SJSA1 (cell line): Measurements from ENCODE around the gene FASN. TPM values are rescaled to one million over a fixed set of nuclear protein-coding genes. Genes with fewer than 3 reads are reported as not detected.
A peak's percentile ranks its signal among the peaks of the same experiment; 100 is the strongest.
"Not testable (repeated sequence)": the region's sequence is repeated elsewhere in the genome, so short reads cannot be mapped to it uniquely, and the experiment has no call there.

Experiments
- DNase-seq, 2 experiments: peaks; one replicate each; pipeline ENCODE4 v3.0.0-alpha.2; 2015 to 2020; ENCODE audit warnings: low spot score in 2 of 2, low read depth in 1 of 2
- H3K27ac ChIP-seq: fragments of 250-450 bp; sonication (Bioruptor Pico); 2 replicates; pipeline ENCODE4 v1.5.1; 2020; ENCODE audit warnings: mild to moderate bottlenecking, moderate library complexity
- H3K27me3 ChIP-seq: fragments of 250-450 bp; sonication (Bioruptor Pico); replicated peaks from 2 replicates; pipeline ENCODE4 v1.5.1; 2020; ENCODE audit warnings: mild to moderate bottlenecking, moderate library complexity
- H3K36me3 ChIP-seq: fragments of 250-450 bp; sonication (Bioruptor Pico); 2 replicates; pipeline ENCODE4 v1.5.1; 2020; ENCODE audit warnings: mild to moderate bottlenecking
- H3K4me1 ChIP-seq: fragments of 250-450 bp; sonication (Bioruptor Pico); replicated peaks from 2 replicates; pipeline ENCODE4 v1.6.1; 2021; ENCODE audit warnings: mild to moderate bottlenecking
- H3K4me3 ChIP-seq: fragments of 250-450 bp; sonication (Bioruptor Pico); 2 replicates; pipeline ENCODE4 v1.5.1; 2020; ENCODE audit warnings: mild to moderate bottlenecking
- H3K9me3 ChIP-seq: fragments of 250-450 bp; sonication (Bioruptor Pico); replicated peaks from 2 replicates; pipeline ENCODE4 v1.5.1; 2020; ENCODE audit warnings: mild to moderate bottlenecking
- total RNA-seq: library from RNA; depleted of rRNA; stranded (reverse); fragments of >200 nt; shearing (Covaris generic); gene quantifications from 2 replicates; pipeline ENCODE4 v1.2.3, GENCODE V29; 2014; rRNA removed

The FASN gene
- 54.6 and 77.6 TPM in 2 replicates for total RNA-seq

- Histone ChIP-seq H3K36me3 (peaks cover 51% of the 10 kb centered on the region), H3K27ac (peak within 1 kb of the TSS; percentile 97), H3K4me3 (peak within 1 kb of the TSS; percentile 99), H3K27me3 (no peaks in the 10 kb centered on the region), H3K4me1 (peaks cover 45% of the 10 kb centered on the region), H3K9me3 (peaks cover 13% of the 10 kb centered on the region)
- DNase-seq, result peak; percentile 97 to 98
Observed at GRCh38 chr17:82098169-82098938, at the start of gene FASN. TSS of gene FASN (minus strand) at chr17:82098236. CDS start at chr17:82096445, 1,791 bp downstream.

- Histone ChIP-seq H3K4me3 (no peak overlapping the region), H3K27ac (no peak overlapping the region), H3K27me3 (no peaks in the 10 kb centered on the region), H3K4me1 (no peaks in the 10 kb centered on the region), H3K36me3 (0 out of 2 replicates have a peak, but pooled peaks cover 3% of the 10 kb centered on the region), H3K9me3 (no peaks in the 10 kb centered on the region)
- no peak for DNase-seq
Observed at GRCh38 chr17:82146663-82147654, 48.9 kb upstream of the FASN start.

GRCh38 chr17:82145550-82146155 is 47.6 kb upstream of the FASN start:
- Histone ChIP-seq H3K27ac (no peak overlapping the region), H3K9me3 (no peaks in the 10 kb centered on the region), H3K27me3 (no peaks in the 10 kb centered on the region), H3K4me3 (no peak overlapping the region), H3K36me3 (0 out of 2 replicates have a peak, but pooled peaks cover 3% of the 10 kb centered on the region), H3K4me1 (no peaks in the 10 kb centered on the region)
- no peak for DNase-seq

- Histone ChIP-seq H3K4me1 (no peaks in the 10 kb centered on the region), H3K9me3 (no peaks in the 10 kb centered on the region), H3K27me3 (no peaks in the 10 kb centered on the region), H3K4me3 (no peak overlapping the region), H3K36me3 (no peaks in the 10 kb centered on the region), H3K27ac (no peak overlapping the region)
- DNase-seq, result no peak
Observed at GRCh38 chr17:82143333-82143732, 45.3 kb upstream of the FASN start.

- H3K27ac ChIP-seq, DNase-seq, H3K36me3 ChIP-seq, H3K27me3 ChIP-seq, H3K4me1 ChIP-seq, H3K9me3 ChIP-seq, H3K4me3 ChIP-seq: not testable (repeated sequence)
Observed at GRCh38 chr17:82139961-82140360, 41.9 kb upstream of the FASN start.

GRCh38 chr17:82138511-82138992 is 40.5 kb upstream of the FASN start:
- Histone ChIP-seq H3K4me1 (no peaks in the 10 kb centered on the region), H3K4me3 (no peak overlapping the region)
- no peak for DNase-seq

GRCh38 chr17:82134101-82134500 is 36.1 kb upstream of the FASN start:
- Histone ChIP-seq H3K4me1 (no peaks in the 10 kb centered on the region), H3K4me3 (no peak overlapping the region), H3K36me3 (no peaks in the 10 kb centered on the region), H3K9me3 (no peaks in the 10 kb centered on the region), H3K27ac (no peak overlapping the region), H3K27me3 (no peaks in the 10 kb centered on the region)
- DNase-seq, result no peak

More at GRCh38 chr17:82138511-82138992, 40.5 kb upstream of the FASN start:
- H3K36me3 ChIP-seq, result no peaks in the 10 kb centered on the region
- H3K9me3 ChIP-seq, result no peaks in the 10 kb centered on the region
- H3K27ac ChIP-seq, result no peak overlapping the region
- no peaks in the 10 kb centered on the region for H3K27me3 ChIP-seq

GRCh38 chr17:82133166-82133953 is 35.3 kb upstream of the FASN start:
- not testable (repeated sequence) for H3K9me3 ChIP-seq, H3K27ac ChIP-seq, H3K36me3 ChIP-seq, H3K4me1 ChIP-seq, DNase-seq, H3K27me3 ChIP-seq, H3K4me3 ChIP-seq

GRCh38 chr17:82129095-82129494 is 31.1 kb upstream of the FASN start:
- H3K27ac ChIP-seq, result no peak overlapping the region
- H3K27me3 ChIP-seq, result no peaks in the 10 kb centered on the region
- no peaks in the 10 kb centered on the region for H3K4me1 ChIP-seq
- H3K36me3 ChIP-seq, result no peaks in the 10 kb centered on the region
- no peak overlapping the region for H3K4me3 ChIP-seq
- no peaks in the 10 kb centered on the region for H3K9me3 ChIP-seq
- no peak for DNase-seq

GRCh38 chr17:82128287-82128686 is 30.3 kb upstream of the FASN start:
- no peak for DNase-seq
- Histone ChIP-seq H3K27me3 (no peaks in the 10 kb centered on the region), H3K36me3 (no peaks in the 10 kb centered on the region), H3K4me3 (no peak overlapping the region), H3K27ac (no peak overlapping the region), H3K9me3 (no peaks in the 10 kb centered on the region), H3K4me1 (no peaks in the 10 kb centered on the region)

GRCh38 chr17:82127704-82128103 is 29.7 kb upstream of the FASN start:
- H3K36me3 ChIP-seq, result no peaks in the 10 kb centered on the region
- H3K4me3 ChIP-seq, result no peak overlapping the region
- no peak overlapping the region for H3K27ac ChIP-seq
- no peaks in the 10 kb centered on the region for H3K27me3 ChIP-seq
- H3K4me1 ChIP-seq, result peaks cover under 1% of the 10 kb centered on the region
- H3K9me3 ChIP-seq, result no peaks in the 10 kb centered on the region
- no peak for DNase-seq

GRCh38 chr17:82127315-82127595 is 29.2 kb upstream of the FASN start:
- Histone ChIP-seq H3K4me1 (peaks cover 5% of the 10 kb centered on the region), H3K27ac (no peak overlapping the region), H3K36me3 (no peaks in the 10 kb centered on the region), H3K27me3 (no peaks in the 10 kb centered on the region), H3K9me3 (no peaks in the 10 kb centered on the region), H3K4me3 (no peak overlapping the region)
- no peak for DNase-seq
